MCF 10A (cell line): ENCODE results near the gene LAMB1. TPM values are rescaled to one million over a fixed set of nuclear protein-coding genes. Genes with fewer than 3 reads are reported as not detected.

ENCODE experiments used
- BruUV-seq: library from RNA; stranded (reverse); fragments of 400-500 nt; replicated peaks from 2 replicates; lab custom pipeline; 2021; lab: Mats Ljungman, UMichigan
- CTCF ChIA-PET: fragments of 300-600 bp; sonication (Branson Sonifier 250); formaldehyde crosslinking; extraction: SDS; loops from one replicate; lab custom pipeline; 2021; ENCODE audit warnings: antibody characterized with exemption, inconsistent platforms; lab: Yijun Ruan, JAX
- POLR2A ChIA-PET: fragments of 300-600, 350-650 bp; sonication (Branson Sonifier 250); formaldehyde crosslinking; extraction: SDS; loops from one replicate; lab custom pipeline; 2020; ENCODE audit warnings: antibody characterized with exemption, inconsistent platforms; lab: Yijun Ruan, JAX
- DNase-seq: peaks from one replicate; pipeline ENCODE4 v3.0.0-alpha.2; 2018; ENCODE audit not compliant: unreplicated experiment
- H3K27ac Mint-ChIP-seq: one replicate; pipeline ENCODE4 v1.8.0; 2022; ENCODE audit warnings: mild to moderate bottlenecking, low read depth, mixed read lengths; ENCODE audit not compliant: unreplicated experiment
- H3K27me3 Mint-ChIP-seq: one replicate; pipeline ENCODE4 v1.8.0; 2022; ENCODE audit warnings: mixed read lengths; ENCODE audit not compliant: insufficient read depth, unreplicated experiment
- H3K36me3 Mint-ChIP-seq: one replicate; pipeline ENCODE4 v1.8.0; 2022; ENCODE audit warnings: mild to moderate bottlenecking, moderate library complexity, mixed read lengths; ENCODE audit not compliant: insufficient read depth, unreplicated experiment
- H3K4me1 Mint-ChIP-seq: one replicate; pipeline ENCODE4 v1.8.0; 2022; ENCODE audit warnings: mixed read lengths; ENCODE audit not compliant: insufficient read depth, unreplicated experiment
- H3K4me3 Mint-ChIP-seq: one replicate; pipeline ENCODE4 v1.8.0; 2022; ENCODE audit warnings: mild to moderate bottlenecking, moderate library complexity, mixed read lengths; ENCODE audit not compliant: unreplicated experiment
- H3K9me3 Mint-ChIP-seq: one replicate; pipeline ENCODE4 v1.8.0; 2022; ENCODE audit warnings: mixed read lengths; ENCODE audit not compliant: unreplicated experiment
- intact Hi-C: fragments of 100-400 bp; cut with micrococcal nuclease; formaldehyde crosslinking; loops from 2 replicates; pipeline ENCODE4 v1.14.1; 2022
- total RNA-seq: library from RNA; stranded (reverse); gene quantifications from 2 replicates; pipeline ENCODE4 v1.2.3, GENCODE V29; 2022
- TF ChIP-seq, protein P1 (sequence below): fragments of 200-600 bp; IDR thresholded peaks from one replicate; pipeline ENCODE4 v1.8.0; 2022; ENCODE audit warnings: antibody characterized with exemption, mild to moderate bottlenecking; ENCODE audit not compliant: unreplicated experiment

The LAMB1 gene
- total RNA-seq, 1 experiment from 2014 or later: 275 TPM

DNA sequence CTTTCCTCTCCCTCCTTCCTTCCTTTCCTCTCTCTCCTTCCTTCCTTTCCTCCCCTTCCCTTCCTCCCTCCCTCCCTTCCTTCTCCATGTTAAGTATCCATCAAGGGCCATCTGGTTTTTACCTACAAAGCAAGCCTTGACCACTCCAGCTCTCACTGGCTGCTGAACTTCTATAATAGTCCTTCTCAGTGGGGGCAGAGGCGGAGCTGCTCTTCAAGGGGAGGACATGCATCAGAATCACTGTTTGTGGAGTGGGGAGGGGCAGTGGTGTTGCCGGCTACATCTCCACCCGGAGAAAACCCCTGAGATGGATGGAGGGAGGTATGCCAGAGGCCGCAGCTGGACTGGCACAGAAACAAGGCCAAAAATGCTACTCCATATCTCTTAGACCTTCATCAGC is 25.9 kb downstream of the LAMB1 start:
- Mint-ChIP-seq H3K36me3 (peaks cover 97% of the 10 kb centered on the region), H3K4me1 (peaks cover 22% of the 10 kb centered on the region), H3K9me3 (no peaks in the 10 kb centered on the region), H3K4me3 (no peak overlapping the region), H3K27me3 (no peaks in the 10 kb centered on the region), H3K27ac (peak overlapping the region; percentile 31)
- POLR2A ChIA-PET: interaction anchor here (1.2 kb wide), 1 partner anchor 23 kb away, joined by 3 read pairs; no protein-coding TSS in a partner anchor
- BruUV-seq: no TSS peak
- CTCF ChIA-PET: interaction anchor here (0.5 to 1.0 kb wide), 3 partner anchors 10 to 78 kb away, joined by 3 to 4 read pairs (median 3); no protein-coding TSS in a partner anchor
- intact Hi-C loops: no loop called here
- DNase-seq: no peak
- TF ChIP-seq, protein P1, sequence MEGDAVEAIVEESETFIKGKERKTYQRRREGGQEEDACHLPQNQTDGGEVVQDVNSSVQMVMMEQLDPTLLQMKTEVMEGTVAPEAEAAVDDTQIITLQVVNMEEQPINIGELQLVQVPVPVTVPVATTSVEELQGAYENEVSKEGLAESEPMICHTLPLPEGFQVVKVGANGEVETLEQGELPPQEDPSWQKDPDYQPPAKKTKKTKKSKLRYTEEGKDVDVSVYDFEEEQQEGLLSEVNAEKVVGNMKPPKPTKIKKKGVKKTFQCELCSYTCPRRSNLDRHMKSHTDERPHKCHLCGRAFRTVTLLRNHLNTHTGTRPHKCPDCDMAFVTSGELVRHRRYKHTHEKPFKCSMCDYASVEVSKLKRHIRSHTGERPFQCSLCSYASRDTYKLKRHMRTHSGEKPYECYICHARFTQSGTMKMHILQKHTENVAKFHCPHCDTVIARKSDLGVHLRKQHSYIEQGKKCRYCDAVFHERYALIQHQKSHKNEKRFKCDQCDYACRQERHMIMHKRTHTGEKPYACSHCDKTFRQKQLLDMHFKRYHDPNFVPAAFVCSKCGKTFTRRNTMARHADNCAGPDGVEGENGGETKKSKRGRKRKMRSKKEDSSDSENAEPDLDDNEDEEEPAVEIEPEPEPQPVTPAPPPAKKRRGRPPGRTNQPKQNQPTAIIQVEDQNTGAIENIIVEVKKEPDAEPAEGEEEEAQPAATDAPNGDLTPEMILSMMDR: no peak

DNA sequence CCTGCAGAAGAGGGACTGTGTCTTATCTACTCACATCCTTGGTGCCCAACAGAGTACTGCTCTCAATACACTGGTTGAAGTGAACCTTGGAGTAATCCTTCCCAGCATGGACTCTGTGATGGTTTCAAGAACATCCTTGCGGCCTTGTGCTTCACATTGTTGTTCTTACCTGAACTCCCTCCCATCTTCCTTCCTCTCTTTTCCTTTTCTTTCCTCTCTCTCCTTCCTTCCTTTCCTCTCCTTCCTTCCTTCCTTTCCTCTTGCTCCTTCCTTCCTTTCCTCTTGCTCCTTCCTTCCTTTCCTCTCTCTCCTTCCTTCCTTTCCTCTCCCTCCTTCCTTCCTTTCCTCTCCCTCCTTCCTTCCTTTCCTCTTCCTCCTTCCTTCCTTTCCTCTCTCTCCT is 26.3 kb downstream of the LAMB1 start:
- no peak overlapping the region for H3K27ac Mint-ChIP-seq
- peaks cover 26% of the 10 kb centered on the region for H3K4me1 Mint-ChIP-seq
- DNase-seq: no peak
- no peaks in the 10 kb centered on the region for H3K9me3 Mint-ChIP-seq
- intact Hi-C loops: no loop called here
- H3K36me3 Mint-ChIP-seq: peaks cover 97% of the 10 kb centered on the region
- H3K27me3 Mint-ChIP-seq: no peaks in the 10 kb centered on the region
- H3K4me3 Mint-ChIP-seq: no peak overlapping the region
- TF ChIP-seq, protein P1: no peak
- BruUV-seq: no TSS peak
- POLR2A ChIA-PET: interaction anchor here (1.2 to 13.1 kb wide), 3 partner anchors 18 to 23 kb away, joined by 3 to 337 read pairs (median 7); no protein-coding TSS in a partner anchor
- CTCF ChIA-PET: no interaction called here

DNA sequence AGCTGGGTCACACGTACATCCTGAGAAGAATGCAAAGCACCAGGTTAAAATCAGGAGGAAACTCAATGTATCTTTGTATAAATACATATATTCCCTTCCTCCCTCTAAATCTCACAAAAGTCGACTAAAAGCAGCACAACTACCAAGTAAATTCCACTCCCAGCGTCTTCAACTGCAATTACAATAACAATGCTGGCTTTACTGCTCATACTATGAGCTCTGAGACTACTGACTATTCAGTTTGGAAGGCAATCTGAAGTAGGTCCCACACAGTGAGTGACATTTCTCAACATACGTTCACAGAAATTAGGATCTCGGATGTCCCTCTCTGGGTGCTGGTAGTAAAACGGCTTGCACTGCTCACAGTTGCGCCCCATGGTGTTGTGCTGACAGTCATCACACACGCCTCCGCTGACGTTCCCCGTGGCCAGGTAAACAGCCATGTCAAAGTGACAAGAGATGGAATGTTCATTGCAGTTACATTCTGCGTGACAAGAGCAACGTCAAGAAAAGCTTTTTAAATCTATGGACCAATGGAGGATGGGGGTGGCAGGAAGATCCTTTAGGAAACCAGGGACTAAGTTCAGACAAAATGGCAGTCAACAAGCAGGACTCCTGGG is 27.5 kb downstream of the LAMB1 start:
- POLR2A ChIA-PET: interaction anchor here (1.0 to 13.1 kb wide), 5 partner anchors 10 to 232 kb away, joined by 3 to 337 read pairs (median 7); partner anchors contain the start of genes CBLL1 and LAMB1
- H3K4me1 Mint-ChIP-seq: peaks cover 31% of the 10 kb centered on the region
- H3K27me3 Mint-ChIP-seq: no peaks in the 10 kb centered on the region
- no peak for DNase-seq
- intact Hi-C loops: no loop called here
- H3K27ac Mint-ChIP-seq: peak overlapping the region; percentile 63
- BruUV-seq: no TSS peak
- TF ChIP-seq, protein P1: no peak
- CTCF ChIA-PET: no interaction called here
- peaks cover 96% of the 10 kb centered on the region for H3K36me3 Mint-ChIP-seq
- no peak overlapping the region for H3K4me3 Mint-ChIP-seq
- H3K9me3 Mint-ChIP-seq: no peaks in the 10 kb centered on the region

DNA sequence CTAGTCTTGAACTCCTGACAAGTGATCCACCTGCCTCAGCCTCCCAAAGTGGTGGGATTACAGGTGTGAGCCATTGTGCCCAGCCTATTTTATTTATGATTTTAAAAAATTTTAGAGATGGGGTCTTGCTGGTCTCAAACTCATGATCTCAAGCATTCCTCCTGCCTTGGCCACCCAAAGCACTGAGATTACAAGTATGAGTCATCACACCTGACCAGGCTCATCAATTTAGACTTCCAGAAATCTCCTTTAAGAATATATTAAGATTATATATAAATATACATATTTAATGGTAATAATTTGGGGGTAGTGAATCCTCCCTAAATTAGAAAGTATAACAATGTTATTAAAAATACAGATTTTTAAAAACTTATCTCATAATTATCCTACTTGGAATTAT is 29.1 kb downstream of the LAMB1 start:
- ChIA-PET POLR2A (interaction anchor here (0.9 to 13.1 kb wide), 21 partner anchors 10 to 231 kb away, joined by 3 to 337 read pairs (median 7); partner anchors contain the start of genes CBLL1, DLD and LAMB1), CTCF (interaction anchor here (0.6 to 2.2 kb wide), 6 partner anchors 8 to 214 kb away, joined by 3 to 8 read pairs (median 4); no protein-coding TSS in a partner anchor)
- DNase-seq: no peak
- Mint-ChIP-seq H3K4me1 (peaks cover 36% of the 10 kb centered on the region), H3K27ac (peak overlapping the region; percentile 88), H3K9me3 (no peaks in the 10 kb centered on the region), H3K27me3 (no peaks in the 10 kb centered on the region), H3K36me3 (peaks cover 80% of the 10 kb centered on the region), H3K4me3 (no peak overlapping the region)
- intact Hi-C loops: no loop called here
- BruUV-seq: no TSS peak
- TF ChIP-seq, protein P1: no peak
